GM21381 (cell line): ENCODE measurements around the gene CA5A.
"Not testable (repeated sequence)": the region's sequence is repeated elsewhere in the genome, so short reads cannot be mapped to it uniquely, and the experiment has no call there.

Source experiments
- ATAC-seq: cut with Tn5 transposase; IDR thresholded peaks from one replicate; pipeline ENCODE4 v1.9.1; 2021; ENCODE audit warnings: mild to moderate bottlenecking, moderate library complexity; ENCODE audit not compliant: unreplicated experiment

The CA5A gene

DNA sequence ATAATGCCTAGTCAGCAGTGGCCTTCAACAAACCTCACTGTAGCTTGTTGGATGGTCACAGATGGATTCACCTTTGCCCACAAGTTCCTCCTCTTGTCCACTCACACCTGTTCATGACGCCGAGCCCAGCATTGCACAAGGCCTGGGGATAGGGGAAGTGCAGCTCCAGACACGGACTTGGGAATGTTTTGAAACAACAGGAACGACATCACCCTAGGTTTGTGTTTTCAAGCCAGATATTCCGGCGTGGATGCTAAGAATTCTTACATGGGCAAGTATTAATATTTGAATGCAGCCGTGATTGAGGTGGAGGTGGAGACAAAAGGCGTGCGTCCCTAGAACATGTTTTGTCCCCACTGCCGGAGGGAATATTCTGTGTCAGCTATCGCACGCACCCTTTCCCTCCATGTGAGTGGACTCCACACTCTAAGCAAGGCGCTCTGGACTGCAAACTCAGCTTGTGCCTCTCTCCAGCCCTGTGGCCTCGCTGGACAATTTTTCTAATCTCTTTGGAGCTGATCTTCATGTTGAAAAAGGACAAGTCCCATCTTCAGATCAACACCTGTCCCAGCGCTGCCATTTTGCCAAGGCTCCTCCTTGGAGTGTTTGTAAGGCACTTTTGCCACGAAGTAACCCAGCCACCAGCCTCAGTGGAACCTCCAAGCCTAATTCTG is 12.9 kb upstream of the CA5A start:
- no peak for ATAC-seq

DNA sequence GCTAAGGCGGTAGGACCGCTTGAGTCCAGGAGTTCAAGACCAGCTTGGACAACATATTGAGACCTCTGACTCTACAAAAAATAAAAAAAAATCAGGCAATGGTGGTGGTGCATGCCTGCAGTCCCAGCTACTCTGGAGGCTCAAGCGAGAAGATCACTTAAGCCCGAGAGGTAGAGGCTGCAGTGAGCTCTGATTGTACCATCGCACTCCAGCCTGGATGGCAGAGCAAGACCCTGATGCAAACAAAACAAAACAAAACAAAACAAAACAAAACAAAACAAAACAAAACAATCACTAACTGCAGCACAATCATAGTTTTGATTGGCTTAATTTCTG is 12.4 kb upstream of the CA5A start:
- ATAC-seq = no peak

DNA sequence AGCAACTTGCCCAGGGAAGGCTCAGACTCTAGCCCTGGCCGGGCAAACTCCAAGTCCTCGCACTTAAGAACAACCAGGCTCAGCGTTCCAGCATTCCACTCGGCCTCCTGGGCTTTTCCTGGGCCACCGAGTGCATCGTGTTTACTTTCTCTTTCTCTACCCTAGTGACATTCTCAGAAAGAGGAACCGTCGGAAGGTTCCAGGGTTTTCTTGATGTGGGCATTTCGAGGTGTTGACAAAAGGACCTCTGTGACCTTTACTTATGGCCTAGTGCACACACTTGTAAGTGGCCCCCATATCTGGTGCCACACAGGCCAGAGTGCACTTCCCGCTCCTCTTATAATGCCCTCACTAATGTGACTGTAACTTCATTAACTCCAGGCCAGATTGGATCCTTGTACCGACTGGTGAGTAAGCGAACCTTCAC is 11.8 kb upstream of the CA5A start:
- no peak for ATAC-seq

DNA sequence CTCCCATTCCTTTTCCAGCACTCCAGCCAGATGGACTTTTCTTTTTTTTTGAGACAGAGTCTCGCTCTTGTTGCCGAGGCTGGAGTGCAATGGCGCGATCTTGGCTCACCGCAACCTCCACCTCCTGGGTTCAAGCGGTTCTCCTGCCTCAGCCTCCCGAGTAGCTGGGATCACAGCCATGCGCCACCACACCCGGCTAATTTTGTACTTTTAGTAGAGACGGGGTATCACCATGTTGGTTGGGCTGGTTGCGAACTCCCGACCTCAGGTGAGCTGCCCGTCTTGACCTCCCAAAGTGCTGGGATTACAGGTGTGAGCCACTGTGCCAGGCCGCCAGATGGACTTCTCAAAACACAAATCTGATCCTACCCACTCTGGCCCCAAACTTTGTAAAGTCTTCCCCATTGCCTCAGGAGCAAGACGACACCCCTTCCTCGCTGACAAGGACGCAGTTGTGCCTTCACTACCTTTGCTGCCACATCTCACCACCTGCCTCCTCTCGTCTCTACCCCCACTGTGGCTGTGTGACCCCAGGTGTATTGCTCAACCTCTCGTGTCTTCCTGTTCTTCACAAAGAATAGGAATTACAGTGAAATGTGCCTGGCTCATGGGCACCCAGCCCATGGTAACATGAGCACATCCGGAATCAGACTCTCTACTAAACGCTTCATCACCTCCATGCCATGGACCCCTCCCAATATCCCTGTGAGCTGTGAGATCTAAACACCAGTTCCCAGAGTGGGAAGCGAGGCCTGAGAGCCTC is 11.2 kb upstream of the CA5A start:
- ATAC-seq = no peak

DNA sequence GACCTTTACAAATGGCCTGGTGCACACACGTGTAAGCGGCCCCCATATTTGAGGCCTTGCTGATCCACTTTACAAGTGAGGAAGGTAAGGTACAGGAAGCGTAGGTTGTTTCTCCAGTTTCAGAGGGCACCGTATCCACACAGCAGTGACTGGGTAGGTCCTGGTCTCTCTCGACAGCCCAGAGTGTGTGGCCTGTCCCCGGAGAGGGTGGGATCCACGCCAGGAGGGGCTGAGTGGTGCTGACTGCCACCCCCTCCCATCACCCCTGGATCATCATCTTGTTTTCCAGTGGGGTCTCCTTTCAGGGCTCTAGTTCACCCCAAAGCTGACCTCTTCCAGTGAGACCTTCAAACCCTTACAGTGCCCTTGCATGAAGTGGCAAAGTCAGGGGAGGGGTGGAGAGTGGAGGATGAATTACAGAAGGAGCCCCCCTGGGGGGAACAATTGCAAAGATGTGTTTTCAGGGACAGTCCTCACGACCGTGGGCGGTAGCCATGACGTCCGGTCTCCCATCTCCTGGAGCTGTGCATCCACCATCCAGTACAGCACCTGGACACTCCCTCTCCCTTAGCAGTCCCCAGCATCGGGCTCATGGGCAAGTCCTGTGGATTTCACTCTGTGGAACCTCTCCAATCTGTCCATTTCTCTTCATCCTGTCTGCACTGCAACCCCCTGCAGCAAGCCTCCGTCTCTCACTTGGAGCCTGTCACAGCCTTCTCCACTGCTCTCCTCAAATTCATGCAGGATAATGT is 10.4 kb upstream of the CA5A start:
- no peak for ATAC-seq

DNA sequence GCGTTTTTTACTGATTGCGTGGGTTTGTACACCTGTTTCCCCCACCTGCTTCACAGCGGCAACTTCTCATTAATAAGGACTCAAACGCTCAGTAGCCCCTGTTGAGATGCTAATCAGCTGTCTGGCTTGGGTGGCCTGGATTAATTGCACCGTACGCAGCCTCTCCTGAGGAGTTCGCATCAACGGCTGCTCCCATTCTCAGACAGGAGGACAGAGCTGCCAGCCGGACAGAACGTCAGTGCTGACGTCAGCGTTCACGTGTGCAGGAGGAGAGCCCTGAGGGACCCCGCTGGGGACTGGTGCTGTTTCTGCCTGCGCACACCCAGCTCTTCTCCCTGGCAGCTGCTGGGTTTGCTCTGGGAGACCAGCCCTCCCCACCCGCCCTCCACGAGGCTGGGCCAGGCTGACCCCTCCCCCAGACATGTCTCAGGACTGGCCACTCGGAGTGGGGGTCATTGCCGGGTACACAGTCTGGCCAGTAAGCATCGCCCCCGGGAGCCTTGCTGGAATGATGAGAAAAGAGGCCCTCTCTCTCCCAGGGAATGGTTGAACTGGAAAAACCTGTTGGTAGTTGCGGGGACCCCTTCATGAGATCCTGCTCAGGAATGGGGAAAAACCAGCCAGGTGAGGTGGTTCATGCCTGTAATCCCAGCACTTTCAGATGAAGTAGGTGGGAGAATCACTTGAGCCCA is 9.2 kb upstream of the CA5A start:
- no peak for ATAC-seq

DNA sequence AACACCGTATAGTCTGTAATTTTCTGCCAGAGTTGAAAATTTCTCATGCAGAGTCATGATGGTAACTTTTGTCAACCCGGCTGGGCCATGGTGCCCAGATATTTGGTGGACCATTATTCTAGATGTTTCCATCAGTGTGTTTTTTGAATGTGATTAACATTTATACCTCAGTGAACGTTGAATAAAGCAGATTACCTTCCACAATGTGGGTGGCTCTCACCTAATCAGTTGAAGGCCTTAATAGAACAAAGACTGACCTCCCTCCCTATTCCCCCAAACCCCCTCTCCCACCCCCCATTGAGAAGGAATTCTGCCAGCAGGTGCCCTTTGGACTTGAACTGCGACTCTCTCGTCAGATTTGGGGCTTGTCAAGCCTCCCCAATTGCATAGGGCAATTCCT is 6.4 kb upstream of the CA5A start:
- no peak for ATAC-seq

DNA sequence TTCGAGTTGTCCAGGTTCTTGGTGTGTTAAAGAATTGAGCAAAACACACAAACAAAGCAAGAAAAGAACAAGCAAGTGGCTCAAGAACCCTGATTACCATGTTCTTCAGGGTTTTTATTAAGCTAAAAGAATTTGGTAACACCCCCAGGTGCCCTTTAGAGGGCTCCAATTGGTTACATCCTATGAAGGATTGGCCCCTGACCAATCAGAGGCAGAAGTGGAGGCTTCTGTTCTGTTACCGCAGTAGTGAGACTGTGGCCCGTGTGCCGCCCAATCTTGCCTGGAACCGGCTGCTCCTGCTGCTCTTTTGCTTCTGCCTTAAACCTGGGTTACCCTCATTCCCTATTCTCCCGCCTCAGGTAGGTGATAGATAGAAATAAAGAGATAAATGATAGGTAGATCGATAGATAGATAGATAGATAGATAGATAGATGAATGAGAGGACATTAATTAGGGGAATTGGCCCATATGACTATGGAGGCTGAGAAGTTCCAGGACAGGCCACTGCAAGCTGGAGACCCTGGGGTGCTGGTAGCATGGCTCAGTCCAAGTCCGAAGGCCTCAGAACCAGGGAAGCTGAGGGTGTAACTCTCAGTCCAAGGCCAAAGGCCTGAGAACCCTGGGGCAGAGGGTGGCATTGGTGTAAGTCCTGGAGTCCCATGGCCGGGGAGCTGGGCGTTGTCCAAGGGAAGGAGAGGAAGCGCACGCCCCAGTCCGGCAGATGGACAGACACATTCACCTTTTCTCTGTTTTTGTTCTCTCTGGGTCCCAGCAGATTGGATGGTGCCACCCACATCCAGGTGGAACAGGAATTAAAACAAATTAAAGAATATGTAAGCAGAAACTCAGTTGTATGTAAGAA is 3.5 kb upstream of the CA5A start:
- no peak for ATAC-seq

DNA sequence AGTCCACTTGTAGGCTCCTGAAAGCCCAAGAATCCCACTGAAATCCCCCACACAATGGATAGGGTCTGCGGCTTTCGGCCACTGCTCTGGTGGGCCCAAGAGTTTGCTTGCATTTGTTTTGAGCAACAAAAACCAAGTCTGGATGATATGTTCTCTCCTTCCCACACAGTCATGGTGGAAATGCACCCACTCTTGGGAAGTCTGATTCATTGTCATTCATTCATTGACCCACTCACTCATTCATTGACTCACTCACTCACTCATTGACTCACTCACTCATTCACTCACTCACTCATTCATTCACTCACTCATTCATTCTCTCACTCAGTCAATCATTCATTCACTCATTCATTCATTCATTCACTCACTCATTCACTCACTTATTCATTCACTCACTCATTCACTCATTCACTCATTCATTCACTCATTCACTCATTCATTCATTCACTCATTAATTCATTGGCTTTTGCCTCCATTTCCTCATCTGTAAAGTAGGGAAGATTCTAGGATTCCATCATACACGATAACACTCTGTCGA is 2.2 kb upstream of the CA5A start:
- no peak for ATAC-seq

DNA sequence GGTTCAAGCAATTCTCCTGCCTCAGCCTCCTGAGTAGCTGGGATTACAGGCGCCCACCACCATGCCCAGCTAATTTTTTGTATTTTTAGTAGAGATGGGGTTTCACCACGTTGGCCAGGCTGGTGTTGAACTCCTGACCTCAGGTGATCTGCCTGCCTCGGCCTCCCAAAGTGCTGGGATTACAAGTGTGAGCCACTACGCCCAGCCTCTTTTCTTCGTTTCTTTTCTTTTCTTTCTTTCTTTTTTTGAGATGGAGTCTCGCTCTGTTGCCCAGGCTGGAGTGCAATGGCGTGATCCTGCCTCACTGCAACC is 858 bp upstream of the CA5A start:
- not testable (repeated sequence) for ATAC-seq

DNA sequence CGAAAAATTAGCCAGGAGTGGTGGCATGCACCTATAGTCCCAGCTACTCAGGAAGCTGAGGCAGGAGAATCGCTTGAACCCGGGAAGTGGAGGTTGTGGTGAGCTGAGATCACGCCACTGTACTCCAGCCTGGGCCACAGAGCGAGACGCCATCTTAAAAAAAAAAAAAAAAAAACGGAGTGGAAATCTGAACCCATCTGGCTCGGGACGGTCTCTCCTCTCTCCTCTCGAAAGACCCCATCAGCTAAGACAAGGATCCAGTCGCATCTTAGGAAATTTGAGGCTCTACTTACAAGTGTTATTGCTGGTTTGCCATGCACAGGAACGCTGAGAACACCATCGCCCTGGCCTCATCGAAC is 334 bp downstream of the CA5A start:
- ATAC-seq = not testable (repeated sequence)

DNA sequence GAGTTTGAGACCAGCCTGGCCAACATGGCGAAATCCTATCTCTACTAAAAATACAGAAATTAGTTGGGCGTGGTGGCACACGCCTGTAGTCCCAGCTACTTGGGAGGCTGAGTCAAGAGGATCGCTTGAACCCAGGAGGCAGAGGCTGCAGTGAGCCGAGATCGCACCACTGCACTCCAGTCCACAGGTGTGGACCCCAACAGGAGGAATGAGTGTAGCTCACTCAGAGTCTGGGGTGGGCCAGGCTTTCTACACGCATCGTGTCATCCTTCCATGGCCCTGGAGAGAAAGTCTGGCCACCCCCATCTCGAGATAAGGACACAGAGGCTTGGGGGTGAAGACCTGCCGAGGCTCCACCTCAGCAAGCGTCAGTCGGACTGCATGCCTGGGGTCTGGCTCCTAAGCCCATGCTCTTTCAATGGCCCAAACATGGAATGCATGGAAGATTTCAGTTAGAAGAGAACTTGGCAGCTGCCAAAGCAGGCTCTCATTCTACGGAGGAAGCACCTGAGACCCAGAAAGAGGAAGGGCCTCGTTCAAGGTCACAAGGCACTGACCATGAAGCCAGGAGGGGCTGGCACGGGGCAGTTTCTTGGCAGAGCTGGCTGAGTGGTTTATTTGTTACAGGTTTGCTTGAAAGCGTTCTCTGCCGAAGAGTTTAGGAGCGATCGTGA is 1.4 kb downstream of the CA5A start:
- not testable (repeated sequence) for ATAC-seq

DNA sequence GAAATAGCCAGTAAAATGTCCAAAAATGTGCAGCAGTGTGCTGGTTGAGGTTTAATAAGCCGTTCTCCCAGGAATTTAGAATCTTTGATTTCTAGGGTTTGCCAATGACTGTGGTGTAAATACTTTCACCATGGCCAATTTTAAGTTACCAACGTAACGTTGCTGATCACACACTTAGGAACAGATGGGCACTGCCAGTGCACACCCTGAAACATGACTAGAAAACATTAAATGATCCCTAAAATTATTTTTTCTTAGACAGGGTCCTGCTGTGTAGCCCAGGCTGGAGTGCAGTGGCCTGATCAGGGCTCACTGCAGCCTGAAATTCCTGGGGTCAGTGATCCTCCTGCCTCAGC is 3.2 kb downstream of the CA5A start:
- no peak for ATAC-seq

DNA sequence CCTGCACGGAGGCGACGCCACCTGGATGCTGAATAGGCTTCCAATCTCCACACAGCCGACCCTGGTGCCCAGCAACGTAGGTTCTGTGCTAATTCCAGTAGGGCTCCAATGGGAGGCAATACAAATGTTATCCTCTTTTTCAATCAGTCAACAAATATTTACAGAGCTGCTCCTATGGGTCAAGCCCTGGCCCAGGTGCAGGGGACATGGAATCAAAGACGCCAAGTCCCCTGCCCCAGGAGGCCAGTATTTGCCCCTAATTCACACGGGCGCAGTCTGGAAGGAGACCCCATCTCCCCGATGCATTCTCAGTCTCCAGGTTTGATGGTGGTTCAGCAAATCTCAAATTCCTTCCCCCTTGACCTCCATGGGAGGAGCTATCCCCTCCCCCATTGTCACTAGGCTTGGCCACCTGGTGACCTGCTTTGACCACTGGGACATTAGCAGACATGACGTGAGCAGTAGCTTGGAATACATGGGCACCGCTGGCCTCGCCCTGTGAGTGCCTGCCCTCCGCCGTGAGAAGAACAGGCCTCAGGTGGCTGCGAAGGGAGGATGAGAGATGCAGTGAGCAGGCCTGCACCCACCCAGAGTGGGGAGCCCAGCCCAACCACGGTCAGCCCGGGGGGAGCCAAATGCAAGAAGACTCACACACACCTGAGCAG is 3.7 kb downstream of the CA5A start:
- ATAC-seq = not testable (repeated sequence)

DNA sequence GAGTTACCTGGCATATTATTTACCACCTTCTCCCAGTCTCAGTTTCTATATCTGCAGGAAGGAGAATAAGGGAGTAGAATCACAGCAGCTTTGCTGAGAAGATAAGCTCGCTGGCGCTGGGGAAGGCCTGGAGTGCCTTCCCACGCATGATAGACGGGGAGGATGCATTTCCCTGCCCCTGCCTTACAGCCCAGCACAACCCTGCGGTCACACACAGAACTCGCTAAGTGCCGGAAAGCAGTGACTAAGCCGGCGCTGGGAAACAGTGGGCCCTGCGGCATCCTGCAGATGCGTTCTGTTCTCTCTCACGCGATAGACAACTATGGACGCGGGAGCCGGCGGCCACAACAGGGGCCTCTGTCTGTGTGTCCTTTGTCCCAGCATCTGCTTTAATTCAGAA is 4.8 kb downstream of the CA5A start:
- no peak for ATAC-seq

DNA sequence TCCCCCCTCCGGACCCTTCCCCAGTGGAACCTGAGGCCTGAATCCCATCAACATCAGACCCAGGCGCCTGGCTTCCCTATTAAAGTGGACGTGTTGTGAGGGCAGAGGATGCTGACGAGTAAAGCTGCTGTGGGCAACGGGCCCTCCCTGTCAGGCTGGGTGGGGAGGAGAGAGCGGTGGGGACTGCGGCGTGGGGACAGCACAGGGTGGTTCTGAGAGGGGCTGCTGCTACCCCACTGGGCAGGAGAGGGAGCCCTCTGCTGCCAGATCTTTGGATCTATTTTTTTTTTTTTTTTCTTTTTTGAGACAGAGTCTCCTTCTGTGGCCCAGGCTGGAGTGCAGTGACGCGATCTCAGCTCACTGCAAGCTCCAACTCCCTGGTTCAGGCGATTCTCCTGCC is 5.9 kb downstream of the CA5A start:
- ATAC-seq = no peak

DNA sequence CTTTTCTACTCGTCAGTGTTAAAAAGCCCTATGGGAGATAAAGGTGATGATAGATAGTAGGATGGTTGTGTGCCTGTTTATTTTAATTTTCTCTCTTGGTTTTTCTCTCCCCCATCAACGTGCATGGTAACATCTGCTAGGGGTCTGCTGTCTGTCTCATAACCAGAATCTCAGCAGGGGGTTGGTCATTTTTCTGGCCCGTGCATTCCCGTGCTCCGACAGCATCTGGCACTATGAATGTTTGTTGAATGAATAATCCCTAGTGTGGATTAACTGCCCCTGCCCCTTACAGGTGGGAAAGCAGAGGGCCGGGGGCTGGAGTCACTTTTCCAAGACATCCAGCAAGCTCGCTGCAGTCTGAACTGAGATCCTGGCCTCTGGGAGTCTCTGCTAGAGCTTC is 6.3 kb downstream of the CA5A start:
- ATAC-seq = no peak

DNA sequence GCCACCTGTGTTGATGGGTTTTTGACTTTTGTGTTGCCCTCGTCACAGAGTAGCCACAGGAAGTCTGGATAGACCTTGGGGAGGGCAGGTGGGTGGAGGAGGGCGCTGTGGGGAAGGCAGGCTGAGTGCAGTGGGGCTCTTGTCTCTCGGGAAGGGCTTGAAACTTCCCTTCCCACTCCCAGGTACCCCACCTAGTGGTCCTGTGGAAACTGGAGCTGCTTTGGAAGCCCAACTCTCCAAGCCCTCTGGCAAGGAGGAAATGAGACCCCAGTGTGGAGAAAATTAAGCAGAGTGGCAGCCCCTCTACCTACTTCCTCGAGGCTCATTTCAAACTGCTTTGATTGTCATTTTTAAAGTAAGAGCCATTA is 9.2 kb downstream of the CA5A start:
- ATAC-seq = no peak
